Measurements from ENCODE around the gene PLS3. TPM values are rescaled to one million over a fixed set of nuclear protein-coding genes. Genes with fewer than 3 reads are reported as not detected.

The PLS3 gene, protein sequence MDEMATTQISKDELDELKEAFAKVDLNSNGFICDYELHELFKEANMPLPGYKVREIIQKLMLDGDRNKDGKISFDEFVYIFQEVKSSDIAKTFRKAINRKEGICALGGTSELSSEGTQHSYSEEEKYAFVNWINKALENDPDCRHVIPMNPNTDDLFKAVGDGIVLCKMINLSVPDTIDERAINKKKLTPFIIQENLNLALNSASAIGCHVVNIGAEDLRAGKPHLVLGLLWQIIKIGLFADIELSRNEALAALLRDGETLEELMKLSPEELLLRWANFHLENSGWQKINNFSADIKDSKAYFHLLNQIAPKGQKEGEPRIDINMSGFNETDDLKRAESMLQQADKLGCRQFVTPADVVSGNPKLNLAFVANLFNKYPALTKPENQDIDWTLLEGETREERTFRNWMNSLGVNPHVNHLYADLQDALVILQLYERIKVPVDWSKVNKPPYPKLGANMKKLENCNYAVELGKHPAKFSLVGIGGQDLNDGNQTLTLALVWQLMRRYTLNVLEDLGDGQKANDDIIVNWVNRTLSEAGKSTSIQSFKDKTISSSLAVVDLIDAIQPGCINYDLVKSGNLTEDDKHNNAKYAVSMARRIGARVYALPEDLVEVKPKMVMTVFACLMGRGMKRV
- polyA plus RNA-seq (2013, experiment 1 of 2): 186 TPM
- 173 TPM for polyA plus RNA-seq (2013, experiment 2 of 2)

DNA sequence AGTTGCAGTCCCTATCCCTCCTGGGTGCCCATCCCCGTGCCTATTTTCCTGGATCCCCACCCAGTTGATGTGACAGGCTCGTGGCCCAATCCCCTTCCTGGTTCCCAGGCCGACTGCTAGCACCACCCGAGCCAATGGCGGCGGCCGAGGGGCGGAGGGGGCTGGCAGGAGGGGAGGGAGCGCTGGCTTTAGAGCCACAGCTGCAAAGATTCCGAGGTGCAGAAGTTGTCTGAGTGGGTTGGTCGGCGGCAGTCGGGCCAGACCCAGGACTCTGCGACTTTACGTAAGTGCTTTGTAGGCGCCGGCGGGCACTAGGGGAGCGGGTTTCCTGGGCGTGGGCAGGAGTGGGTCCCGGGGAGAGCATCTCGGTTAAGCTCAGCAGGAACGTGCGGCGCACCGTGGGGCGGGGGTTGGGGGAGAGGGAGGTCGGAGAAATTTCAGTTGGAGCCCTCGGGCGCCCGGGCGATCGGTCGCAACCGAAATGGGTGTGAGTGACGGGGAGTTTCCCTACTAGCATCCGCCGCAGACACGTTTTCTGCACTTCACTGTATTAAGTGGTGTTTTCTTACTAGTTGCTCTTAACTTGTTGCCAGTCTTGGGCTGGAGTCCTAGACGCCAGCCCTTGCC is at the start of gene PLS3:
Gene PLS3, plus strand, starts transcription at position 197 of the 627 bp plus-strand sequence. CDS start 49,077 bp downstream, outside the sequence.
- H3K4me3 ChIP-seq (ENCODE audit: extremely low read depth, insufficient read depth, low read length, poor library complexity, severe bottlenecking): peak within 1 kb of the TSS; percentile 63
- 0% methylated on average over 8 to 11 of the region's 40 CpGs for WGBS, 2 experiments (ENCODE audit: insufficient coverage in 2 of 2)
- no peaks in the 10 kb centered on the region for H3K9me3 ChIP-seq (ENCODE audit: control insufficient read depth, low read length)
- peak within 1 kb of the TSS; percentile 81 for H3K27ac ChIP-seq (ENCODE audit: low read depth, low read length, severe bottlenecking)
- H3K36me3 ChIP-seq (ENCODE audit: control insufficient read depth, insufficient read depth, low read length): no peaks in the 10 kb centered on the region
- peaks cover 3% of the 10 kb centered on the region for H3K4me1 ChIP-seq (ENCODE audit: control insufficient read depth, insufficient read depth, low read length, poor library complexity, severe bottlenecking)

DNA sequence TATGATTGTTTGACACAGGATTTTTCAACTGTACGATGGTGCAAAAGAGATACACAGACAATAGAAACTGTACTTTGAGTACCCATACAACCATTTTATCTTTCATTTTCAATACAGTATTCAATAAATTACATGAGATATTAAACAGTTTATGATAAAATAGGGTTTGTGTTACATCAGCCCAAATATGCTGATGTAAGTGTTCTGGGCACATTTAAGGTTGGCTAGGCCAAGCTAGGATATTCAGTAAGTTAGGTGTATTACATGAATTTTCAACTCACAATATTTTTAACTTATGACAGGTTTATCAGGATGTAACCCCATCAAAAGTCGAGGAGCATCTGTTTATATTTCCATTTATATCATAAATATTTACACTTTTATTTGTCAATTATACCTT is 42.9 kb upstream of the PLS3 start:
- Histone ChIP-seq H3K27ac (ENCODE audit: low read depth, low read length, severe bottlenecking) (no peak overlapping the region), H3K9me3 (ENCODE audit: control insufficient read depth, low read length) (no peaks in the 10 kb centered on the region), H3K36me3 (ENCODE audit: control insufficient read depth, insufficient read depth, low read length) (no peaks in the 10 kb centered on the region), H3K4me3 (ENCODE audit: extremely low read depth, insufficient read depth, low read length, poor library complexity, severe bottlenecking) (no peak overlapping the region), H3K4me1 (ENCODE audit: control insufficient read depth, insufficient read depth, low read length, poor library complexity, severe bottlenecking) (no peaks in the 10 kb centered on the region)
- no CpG with 5 or more reads among the region's 2 CpGs for WGBS, 2 experiments (ENCODE audit: insufficient coverage in 2 of 2)

DNA sequence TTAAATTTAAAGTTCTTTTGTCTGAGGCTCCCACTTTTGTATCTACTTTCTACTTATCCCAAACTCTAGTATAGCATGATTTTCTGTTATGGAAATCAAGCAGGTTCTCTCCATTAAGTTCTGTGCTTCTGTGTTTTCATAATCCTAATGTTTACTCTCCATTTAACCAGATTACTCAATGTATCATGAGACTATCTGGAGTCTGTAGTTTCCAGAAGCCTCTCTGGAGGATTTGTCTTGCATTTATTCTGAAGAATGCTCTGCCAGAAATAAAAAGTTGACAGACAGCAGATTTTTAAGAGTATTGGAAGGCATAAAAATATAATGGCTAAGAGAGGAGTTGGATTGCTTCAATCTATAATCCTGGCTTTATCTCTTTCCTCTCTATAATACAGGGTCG is 39.2 kb upstream of the PLS3 start:
- no peak overlapping the region for H3K27ac ChIP-seq (ENCODE audit: low read depth, low read length, severe bottlenecking)
- WGBS, 2 experiments (ENCODE audit: insufficient coverage in 2 of 2): no CpG with 5 or more reads among the region's 1 CpG
- no peak overlapping the region for H3K4me3 ChIP-seq (ENCODE audit: extremely low read depth, insufficient read depth, low read length, poor library complexity, severe bottlenecking)

DNA sequence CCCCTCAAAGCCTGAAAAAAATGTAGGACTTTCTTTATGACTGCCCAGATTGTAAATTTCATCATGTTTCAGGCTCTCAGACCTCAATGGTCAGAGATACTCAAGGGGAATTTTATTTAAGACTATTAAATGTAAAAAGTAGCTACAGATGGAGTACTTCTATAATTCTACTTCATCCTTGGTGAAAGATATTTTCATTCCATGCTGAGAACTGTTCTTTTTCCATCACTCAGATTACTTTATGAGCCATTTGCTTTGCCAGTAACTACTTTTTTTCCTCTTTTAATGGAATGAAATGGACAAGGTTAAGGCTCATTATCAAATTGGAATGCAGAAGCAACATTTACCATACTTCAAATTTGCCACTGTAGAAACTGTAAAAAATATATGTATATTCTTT is 38.0 kb upstream of the PLS3 start:
- Histone ChIP-seq H3K4me3 (ENCODE audit: extremely low read depth, insufficient read depth, low read length, poor library complexity, severe bottlenecking) (no peak overlapping the region), H3K27ac (ENCODE audit: low read depth, low read length, severe bottlenecking) (no peak overlapping the region), H3K9me3 (ENCODE audit: control insufficient read depth, low read length) (no peaks in the 10 kb centered on the region), H3K36me3 (ENCODE audit: control insufficient read depth, insufficient read depth, low read length) (no peaks in the 10 kb centered on the region), H3K4me1 (ENCODE audit: control insufficient read depth, insufficient read depth, low read length, poor library complexity, severe bottlenecking) (no peaks in the 10 kb centered on the region)

More for the DNA sequence above, 39.2 kb upstream of the PLS3 start:
- Histone ChIP-seq H3K36me3 (ENCODE audit: control insufficient read depth, insufficient read depth, low read length) (no peaks in the 10 kb centered on the region), H3K4me1 (ENCODE audit: control insufficient read depth, insufficient read depth, low read length, poor library complexity, severe bottlenecking) (no peaks in the 10 kb centered on the region), H3K9me3 (ENCODE audit: control insufficient read depth, low read length) (no peaks in the 10 kb centered on the region)

DNA sequence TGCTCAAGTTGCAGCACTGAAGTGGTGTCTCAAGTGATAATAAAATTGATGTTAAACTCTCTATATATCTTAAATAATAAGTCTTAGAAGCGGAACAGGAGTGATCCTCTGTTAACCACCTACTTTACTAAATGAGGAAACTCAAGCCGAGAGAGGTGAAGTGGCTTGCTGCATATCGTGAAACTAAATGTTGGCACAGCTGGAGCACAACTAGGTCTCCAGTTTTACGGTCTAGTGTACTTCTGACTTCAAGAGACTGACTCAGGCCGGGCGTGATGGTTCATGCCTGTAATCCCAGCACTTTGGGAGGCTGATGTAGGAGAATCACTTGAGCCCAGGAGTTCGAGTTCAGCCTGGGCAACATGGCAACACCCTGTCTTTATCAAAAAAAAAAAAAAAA is 35.5 kb upstream of the PLS3 start:
- Histone ChIP-seq H3K4me1 (ENCODE audit: control insufficient read depth, insufficient read depth, low read length, poor library complexity, severe bottlenecking) (no peaks in the 10 kb centered on the region), H3K9me3 (ENCODE audit: control insufficient read depth, low read length) (no peaks in the 10 kb centered on the region), H3K27ac (ENCODE audit: low read depth, low read length, severe bottlenecking) (no peak overlapping the region), H3K4me3 (ENCODE audit: extremely low read depth, insufficient read depth, low read length, poor library complexity, severe bottlenecking) (no peak overlapping the region), H3K36me3 (ENCODE audit: control insufficient read depth, insufficient read depth, low read length) (no peaks in the 10 kb centered on the region)
- WGBS, 2 experiments (ENCODE audit: insufficient coverage in 2 of 2): 80 to 92% methylated on average over 1 to 2 of the region's 7 CpGs

DNA sequence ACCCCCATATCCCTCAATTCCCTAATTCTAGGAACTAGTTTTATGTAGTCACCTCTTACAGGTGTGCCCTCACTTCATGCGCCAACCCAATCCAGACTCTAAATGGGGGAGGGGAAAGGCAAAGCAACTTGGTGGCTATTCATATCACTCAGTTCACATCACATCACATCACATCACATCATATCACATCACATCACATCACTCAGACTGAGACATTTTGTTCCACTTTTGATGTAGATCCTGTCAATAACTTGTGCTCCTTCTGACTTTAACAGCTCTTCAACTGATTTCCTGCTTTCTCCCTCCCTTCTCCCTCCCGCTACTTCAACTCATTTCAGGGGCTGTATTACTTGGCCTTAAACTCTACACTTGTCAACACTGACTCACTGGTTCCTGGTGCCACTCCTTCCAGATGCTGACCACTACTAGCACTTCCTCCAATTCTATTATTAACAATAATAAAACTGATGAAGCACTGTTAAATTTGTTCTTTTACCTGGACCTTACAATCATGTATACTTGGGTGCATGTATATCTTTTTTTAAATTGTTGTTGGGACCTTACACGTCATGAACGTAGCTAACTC is 29.1 kb upstream of the PLS3 start:
- no peak overlapping the region for H3K4me3 ChIP-seq (ENCODE audit: extremely low read depth, insufficient read depth, low read length, poor library complexity, severe bottlenecking)
- no peaks in the 10 kb centered on the region for H3K4me1 ChIP-seq (ENCODE audit: control insufficient read depth, insufficient read depth, low read length, poor library complexity, severe bottlenecking)
- WGBS, 2 experiments (ENCODE audit: insufficient coverage in 2 of 2): no CpG with 5 or more reads among the region's 4 CpGs
- no peak overlapping the region for H3K27ac ChIP-seq (ENCODE audit: low read depth, low read length, severe bottlenecking)
- no peaks in the 10 kb centered on the region for H3K9me3 ChIP-seq (ENCODE audit: control insufficient read depth, low read length)
- H3K36me3 ChIP-seq (ENCODE audit: control insufficient read depth, insufficient read depth, low read length): no peaks in the 10 kb centered on the region

DNA sequence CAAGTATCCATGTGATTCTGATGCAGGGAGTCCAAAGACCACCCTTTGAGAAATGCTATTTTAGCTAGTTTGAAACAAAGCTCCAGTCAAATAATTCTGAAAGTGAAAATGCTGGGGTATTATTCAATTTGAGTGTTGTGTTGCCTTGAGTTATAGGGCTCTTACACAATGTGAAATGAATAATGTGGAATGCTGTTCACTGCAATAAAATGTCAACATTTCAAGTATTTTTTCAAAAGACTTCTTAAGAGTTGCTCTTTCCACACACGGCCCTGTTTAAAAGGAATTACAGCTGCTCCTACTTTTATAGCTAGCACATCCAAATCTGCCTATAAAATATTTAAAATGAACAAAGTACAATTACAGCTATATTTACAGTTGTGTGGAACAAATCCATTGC is 27.5 kb upstream of the PLS3 start:
- no CpG with 5 or more reads among the region's 1 CpG for WGBS, 2 experiments (ENCODE audit: insufficient coverage in 2 of 2)
- no peak overlapping the region for H3K4me3 ChIP-seq (ENCODE audit: extremely low read depth, insufficient read depth, low read length, poor library complexity, severe bottlenecking)
- no peak overlapping the region for H3K27ac ChIP-seq (ENCODE audit: low read depth, low read length, severe bottlenecking)
- H3K36me3 ChIP-seq (ENCODE audit: control insufficient read depth, insufficient read depth, low read length): no peaks in the 10 kb centered on the region
- H3K4me1 ChIP-seq (ENCODE audit: control insufficient read depth, insufficient read depth, low read length, poor library complexity, severe bottlenecking): no peaks in the 10 kb centered on the region
- H3K9me3 ChIP-seq (ENCODE audit: control insufficient read depth, low read length): no peaks in the 10 kb centered on the region

DNA sequence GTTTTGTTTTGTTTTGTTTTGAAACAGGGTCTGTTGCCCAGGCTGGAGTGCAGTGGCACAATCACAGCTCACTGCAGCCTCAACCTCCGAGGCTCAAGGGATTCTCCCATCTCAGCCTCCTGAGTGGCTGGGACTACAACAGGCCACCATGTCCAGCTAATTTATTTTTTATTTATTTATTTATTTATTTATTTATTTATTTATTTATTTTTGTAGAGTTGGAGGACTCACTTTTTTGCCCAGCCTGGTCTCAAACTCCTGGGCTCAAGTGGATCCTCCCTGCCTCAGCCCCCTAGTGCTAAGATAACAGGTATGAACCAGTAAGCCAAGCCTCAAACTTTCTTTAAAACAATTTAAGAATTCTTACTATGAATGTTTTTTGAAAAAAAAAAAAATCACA is 26.6 kb upstream of the PLS3 start:
- Histone ChIP-seq H3K36me3 (ENCODE audit: control insufficient read depth, insufficient read depth, low read length) (no peaks in the 10 kb centered on the region), H3K9me3 (ENCODE audit: control insufficient read depth, low read length) (no peaks in the 10 kb centered on the region), H3K4me3 (ENCODE audit: extremely low read depth, insufficient read depth, low read length, poor library complexity, severe bottlenecking) (no peak overlapping the region), H3K27ac (ENCODE audit: low read depth, low read length, severe bottlenecking) (no peak overlapping the region), H3K4me1 (ENCODE audit: control insufficient read depth, insufficient read depth, low read length, poor library complexity, severe bottlenecking) (no peaks in the 10 kb centered on the region)
- WGBS, 2 experiments (ENCODE audit: insufficient coverage in 2 of 2): no CpG with 5 or more reads among the region's 1 CpG

DNA sequence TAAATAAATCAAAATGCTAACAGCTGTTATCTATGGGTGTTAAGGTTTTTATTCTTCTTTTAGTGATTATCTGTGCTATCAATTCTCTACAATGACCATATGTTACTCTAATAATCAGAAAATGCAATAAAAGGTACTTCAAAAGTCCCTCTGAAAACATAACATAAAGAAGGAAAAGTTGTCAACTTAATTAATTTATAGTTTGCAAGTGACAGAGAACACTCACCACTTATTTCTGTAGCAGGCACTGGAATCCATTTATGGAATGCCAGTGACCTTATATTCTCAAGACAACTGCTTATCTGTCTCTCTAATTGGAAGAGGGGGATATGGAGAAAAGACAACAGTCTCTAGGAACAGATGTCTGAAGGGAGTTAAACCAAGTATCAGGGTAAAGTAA is 25.6 kb upstream of the PLS3 start:
- H3K27ac ChIP-seq (ENCODE audit: low read depth, low read length, severe bottlenecking): no peak overlapping the region

DNA sequence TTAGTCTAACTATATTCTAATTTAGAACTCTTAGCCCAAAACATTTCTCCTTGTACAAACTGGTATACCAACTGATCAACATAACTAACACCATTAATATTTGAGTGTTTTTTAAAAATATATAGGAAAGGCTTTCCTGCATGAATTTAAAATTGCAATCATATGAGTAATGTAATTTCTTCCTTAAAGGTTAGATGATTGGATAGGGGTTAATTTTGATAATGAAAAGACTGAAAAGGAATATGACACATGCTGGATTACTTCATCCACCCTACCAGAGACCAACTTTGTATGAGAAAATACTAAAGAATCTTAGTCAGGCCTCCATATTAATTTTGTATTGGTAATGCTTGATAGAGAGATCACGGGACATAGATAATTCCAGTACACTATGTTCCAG is 25.1 kb upstream of the PLS3 start:
- no peak overlapping the region for H3K4me3 ChIP-seq (ENCODE audit: extremely low read depth, insufficient read depth, low read length, poor library complexity, severe bottlenecking)
- H3K4me1 ChIP-seq (ENCODE audit: control insufficient read depth, insufficient read depth, low read length, poor library complexity, severe bottlenecking): no peaks in the 10 kb centered on the region
- H3K27ac ChIP-seq (ENCODE audit: low read depth, low read length, severe bottlenecking): no peak overlapping the region
- no peaks in the 10 kb centered on the region for H3K36me3 ChIP-seq (ENCODE audit: control insufficient read depth, insufficient read depth, low read length)
- WGBS, 2 experiments (ENCODE audit: insufficient coverage in 2 of 2): no CpG with 5 or more reads among the region's 1 CpG
- no peaks in the 10 kb centered on the region for H3K9me3 ChIP-seq (ENCODE audit: control insufficient read depth, low read length)

More for the DNA sequence above, 25.6 kb upstream of the PLS3 start:
- H3K4me3 ChIP-seq (ENCODE audit: extremely low read depth, insufficient read depth, low read length, poor library complexity, severe bottlenecking): no peak overlapping the region
- H3K36me3 ChIP-seq (ENCODE audit: control insufficient read depth, insufficient read depth, low read length): no peaks in the 10 kb centered on the region
- no peaks in the 10 kb centered on the region for H3K9me3 ChIP-seq (ENCODE audit: control insufficient read depth, low read length)
- H3K4me1 ChIP-seq (ENCODE audit: control insufficient read depth, insufficient read depth, low read length, poor library complexity, severe bottlenecking): no peaks in the 10 kb centered on the region
